Colonic mucosa (tissue), 4 donors: ENCODE data around the gene FGGY. TPM values are rescaled to one million over a fixed set of nuclear protein-coding genes. Genes with fewer than 3 reads are reported as not detected.

Experiments used
- DNase-seq: peaks from one replicate; pipeline ENCODE4 v3.0.0-alpha.2; 2020
- H3K27ac ChIP-seq: fragments of 200-600 bp; one replicate; pipeline ENCODE4 v1.8.0; 2021
- H3K27me3 ChIP-seq: fragments of 200-600 bp; one replicate; pipeline ENCODE4 v1.8.0; 2021
- H3K36me3 ChIP-seq: fragments of 200-600 bp; one replicate; pipeline ENCODE4 v1.8.0; 2021
- H3K4me1 ChIP-seq: fragments of 200-600 bp; one replicate; pipeline ENCODE4 v1.8.0; 2021; ENCODE audit warnings: mild to moderate bottlenecking
- H3K4me3 ChIP-seq: fragments of 200-600 bp; one replicate; pipeline ENCODE4 v1.8.0; 2021
- H3K9ac ChIP-seq, 2 donors: one replicate each; pipeline ENCODE4 v1.7.0; 2013; ENCODE audit warnings: control low read depth in 2 of 2, low read depth in 2 of 2, low read length in 2 of 2
- H3K9me3 ChIP-seq: fragments of 200-600 bp; one replicate; pipeline ENCODE4 v1.8.0; 2021
- intact Hi-C: fragments of 100-400 bp; cut with DNase I; formaldehyde crosslinking; loops from one replicate; pipeline ENCODE4 v1.14.1; 2022
- total RNA-seq, 2 donors: library from RNA; stranded (reverse); fragmentation: NEBNext Ultra II Directional in 1 of 2; extraction: Animal tissue kit (Norgen Biotek cat#: 25700) in 1 of 2; gene quantifications; one replicate each; pipeline ENCODE4 v1.2.1, GENCODE V29; 2021
- TF ChIP-seq, protein P1 (sequence below): fragments of 200-600 bp; IDR thresholded peaks from one replicate; pipeline ENCODE4 v1.8.0; 2022; ENCODE audit warnings: antibody characterized with exemption, mild to moderate bottlenecking
- donor health status: healthy.
- donor health status: DM: no; HTN: no; CAD: no.
- donor health status: DM: no; HTN: no; CAD: no.

The FGGY gene
- total RNA-seq, 2 donors from 2014 or later: 12.5 to 19.5 TPM

DNA sequence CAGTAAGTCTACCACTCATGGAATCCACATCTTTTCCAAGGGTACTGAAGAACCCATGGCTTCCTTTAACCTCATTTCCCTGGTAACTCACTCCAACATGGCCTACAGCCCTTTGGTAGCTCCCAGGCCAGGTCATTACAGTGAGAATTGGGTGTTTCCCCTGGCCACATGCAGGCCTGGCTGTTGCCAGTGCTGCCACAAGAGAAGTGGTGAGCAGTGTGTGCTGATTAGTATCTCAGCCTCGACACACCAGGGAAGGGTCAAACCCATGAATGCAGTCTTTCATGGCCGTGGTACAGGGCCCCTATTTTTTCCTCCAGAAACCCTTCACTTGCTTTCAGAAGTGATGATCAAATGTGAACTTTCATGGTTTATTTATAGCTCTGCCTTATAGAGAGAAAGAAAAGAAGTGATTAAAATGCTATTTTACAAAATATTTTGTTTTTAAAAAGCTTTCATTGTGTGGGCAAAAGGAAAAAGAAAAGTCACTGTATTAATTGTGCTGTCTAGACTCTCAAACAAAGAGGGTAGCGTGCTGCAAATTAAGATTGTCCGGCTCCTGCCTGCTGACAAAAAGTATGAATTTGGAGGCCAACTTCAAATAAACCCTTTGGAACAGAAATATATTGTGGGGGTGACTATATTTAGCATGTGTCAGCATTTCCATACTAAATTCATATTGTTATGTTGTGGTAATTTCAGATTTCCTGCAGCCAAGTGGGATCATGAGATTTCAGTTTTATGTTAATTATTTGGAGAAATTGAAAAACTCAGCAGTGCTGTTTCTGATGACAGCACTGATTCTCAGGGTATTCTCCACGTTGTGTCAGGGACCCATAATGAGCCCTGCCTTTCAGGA, 455.9 kb downstream of the FGGY start:
- intact Hi-C loops: no loop called here
- H3K27me3 ChIP-seq: no peaks in the 10 kb centered on the region
- H3K36me3 ChIP-seq: no peaks in the 10 kb centered on the region
- H3K4me3 ChIP-seq: no peak overlapping the region
- DNase-seq: no peak
- no peak overlapping the region for H3K27ac ChIP-seq
- H3K4me1 ChIP-seq: no peaks in the 10 kb centered on the region
- TF ChIP-seq, protein P1, sequence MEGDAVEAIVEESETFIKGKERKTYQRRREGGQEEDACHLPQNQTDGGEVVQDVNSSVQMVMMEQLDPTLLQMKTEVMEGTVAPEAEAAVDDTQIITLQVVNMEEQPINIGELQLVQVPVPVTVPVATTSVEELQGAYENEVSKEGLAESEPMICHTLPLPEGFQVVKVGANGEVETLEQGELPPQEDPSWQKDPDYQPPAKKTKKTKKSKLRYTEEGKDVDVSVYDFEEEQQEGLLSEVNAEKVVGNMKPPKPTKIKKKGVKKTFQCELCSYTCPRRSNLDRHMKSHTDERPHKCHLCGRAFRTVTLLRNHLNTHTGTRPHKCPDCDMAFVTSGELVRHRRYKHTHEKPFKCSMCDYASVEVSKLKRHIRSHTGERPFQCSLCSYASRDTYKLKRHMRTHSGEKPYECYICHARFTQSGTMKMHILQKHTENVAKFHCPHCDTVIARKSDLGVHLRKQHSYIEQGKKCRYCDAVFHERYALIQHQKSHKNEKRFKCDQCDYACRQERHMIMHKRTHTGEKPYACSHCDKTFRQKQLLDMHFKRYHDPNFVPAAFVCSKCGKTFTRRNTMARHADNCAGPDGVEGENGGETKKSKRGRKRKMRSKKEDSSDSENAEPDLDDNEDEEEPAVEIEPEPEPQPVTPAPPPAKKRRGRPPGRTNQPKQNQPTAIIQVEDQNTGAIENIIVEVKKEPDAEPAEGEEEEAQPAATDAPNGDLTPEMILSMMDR: no peak
- H3K9ac ChIP-seq: no peak overlapping the region
- no peaks in the 10 kb centered on the region for H3K9me3 ChIP-seq

DNA sequence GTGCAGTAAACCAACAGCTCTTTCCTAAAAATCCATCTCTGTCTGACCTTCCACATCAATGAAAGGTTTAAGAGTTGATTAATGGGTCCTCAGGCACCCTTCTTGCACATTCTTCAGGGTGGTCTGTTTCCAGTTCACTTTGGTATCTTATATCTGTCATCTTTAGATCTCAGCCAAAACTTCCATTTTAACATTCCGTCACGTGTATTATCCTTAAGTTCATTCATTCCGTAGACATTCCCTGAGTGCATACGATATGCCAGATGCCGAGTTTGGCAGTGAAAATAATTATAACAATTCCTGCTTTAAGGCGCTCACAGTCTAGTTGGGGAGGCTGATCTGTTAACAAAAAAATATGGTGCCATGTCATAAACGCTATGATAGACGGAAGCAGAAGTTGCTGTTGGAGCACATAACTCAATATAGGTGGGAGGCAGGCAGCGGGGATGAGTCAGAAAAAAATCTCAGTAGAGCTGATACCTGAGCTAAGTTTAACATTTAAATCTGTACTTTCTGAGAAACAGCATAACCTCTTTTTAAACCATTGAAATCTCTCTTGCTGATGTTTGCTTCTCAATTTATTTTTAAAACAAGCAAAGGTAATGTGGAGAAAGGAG, 458.3 kb downstream of the FGGY start:
- Histone ChIP-seq H3K4me3 (no peak overlapping the region), H3K9ac (no peak overlapping the region), H3K9me3 (no peaks in the 10 kb centered on the region), H3K27ac (no peak overlapping the region), H3K4me1 (no peaks in the 10 kb centered on the region), H3K36me3 (no peaks in the 10 kb centered on the region), H3K27me3 (no peaks in the 10 kb centered on the region)
- intact Hi-C loops: loop anchor here (5.0 kb wide), 1 partner anchor 1013 kb away; no protein-coding TSS in a partner anchor
- TF ChIP-seq, protein P1: no peak
- no peak for DNase-seq

DNA sequence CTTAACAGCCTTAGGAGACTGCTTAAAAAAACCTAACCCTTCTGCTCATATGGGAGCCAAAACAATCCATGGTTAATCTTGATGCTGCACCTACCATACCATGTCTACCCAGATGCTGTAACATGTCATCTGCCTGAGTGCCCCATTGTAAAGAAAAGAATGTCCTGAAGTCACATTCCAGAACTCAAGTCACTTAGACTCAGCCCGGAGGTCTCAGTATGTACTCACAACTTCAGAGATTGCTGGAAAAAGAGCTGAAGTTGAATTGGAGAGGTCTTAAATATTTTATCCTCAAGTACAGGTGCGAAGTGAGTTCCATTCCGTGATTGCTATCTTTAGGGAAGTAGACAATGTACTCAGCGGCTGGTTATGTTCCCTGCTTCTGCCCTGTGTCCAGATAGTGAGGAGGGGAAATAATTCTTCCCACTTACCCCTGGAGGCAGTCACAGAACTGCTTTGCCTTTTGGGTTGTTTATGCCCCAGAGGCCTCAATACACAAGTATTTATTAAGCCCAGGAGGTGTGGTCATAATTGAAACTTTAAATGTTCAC, 460.4 kb downstream of the FGGY start:
- Histone ChIP-seq H3K27me3 (no peaks in the 10 kb centered on the region), H3K9me3 (no peaks in the 10 kb centered on the region), H3K4me1 (no peaks in the 10 kb centered on the region), H3K4me3 (no peak overlapping the region), H3K27ac (no peak overlapping the region), H3K9ac (no peak overlapping the region), H3K36me3 (no peaks in the 10 kb centered on the region)
- DNase-seq: no peak
- TF ChIP-seq, protein P1: no peak
- intact Hi-C loops: loop anchor here (5.0 kb wide), 1 partner anchor 1015 kb away; no protein-coding TSS in a partner anchor

DNA sequence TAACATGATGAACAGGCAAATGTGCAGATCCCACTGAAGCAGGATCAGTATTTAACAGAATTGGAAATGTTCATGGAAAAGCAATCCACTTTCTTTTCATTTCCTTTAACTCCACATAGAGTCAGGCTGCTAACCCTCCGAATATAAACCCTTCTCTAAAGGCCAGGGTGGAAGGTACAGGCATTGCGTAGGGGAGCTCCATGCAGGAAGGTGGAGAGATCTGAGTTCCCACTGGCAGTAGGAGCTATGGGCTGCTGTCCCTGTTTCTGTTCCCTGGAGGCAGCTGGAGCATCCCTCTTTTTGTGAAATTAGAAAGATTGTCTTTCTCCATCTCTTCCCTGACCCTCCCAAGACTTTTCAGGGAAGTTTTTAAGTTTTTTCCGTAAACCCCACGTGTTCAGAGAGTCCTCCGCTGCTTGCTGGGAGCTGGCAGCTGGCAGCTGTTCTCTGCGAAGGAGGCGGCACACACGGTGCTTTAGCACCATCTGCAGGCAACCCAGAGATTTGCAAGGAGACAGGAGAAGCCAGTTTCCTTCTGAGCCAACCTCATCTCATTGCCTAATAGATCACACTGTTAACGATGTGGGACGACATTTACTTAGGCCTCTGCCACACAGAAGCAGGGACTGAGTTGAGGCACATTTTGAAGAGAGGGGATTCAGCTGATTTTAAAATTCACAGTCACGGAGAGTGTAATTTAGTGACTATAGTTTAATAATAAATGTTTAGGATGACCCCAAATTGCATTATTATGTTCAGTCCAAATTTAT, 462.4 kb downstream of the FGGY start:
- Histone ChIP-seq H3K27ac (no peak overlapping the region), H3K27me3 (no peaks in the 10 kb centered on the region), H3K9me3 (no peaks in the 10 kb centered on the region), H3K4me1 (no peaks in the 10 kb centered on the region), H3K9ac (peak overlapping the region; percentile 28 to 36), H3K36me3 (no peaks in the 10 kb centered on the region), H3K4me3 (no peak overlapping the region)
- peak; percentile 83 for DNase-seq
- intact Hi-C loops: loop anchor here (5.0 kb wide), 1 partner anchor 1017 kb away; no protein-coding TSS in a partner anchor
- TF ChIP-seq, protein P1: peak; percentile 91

DNA sequence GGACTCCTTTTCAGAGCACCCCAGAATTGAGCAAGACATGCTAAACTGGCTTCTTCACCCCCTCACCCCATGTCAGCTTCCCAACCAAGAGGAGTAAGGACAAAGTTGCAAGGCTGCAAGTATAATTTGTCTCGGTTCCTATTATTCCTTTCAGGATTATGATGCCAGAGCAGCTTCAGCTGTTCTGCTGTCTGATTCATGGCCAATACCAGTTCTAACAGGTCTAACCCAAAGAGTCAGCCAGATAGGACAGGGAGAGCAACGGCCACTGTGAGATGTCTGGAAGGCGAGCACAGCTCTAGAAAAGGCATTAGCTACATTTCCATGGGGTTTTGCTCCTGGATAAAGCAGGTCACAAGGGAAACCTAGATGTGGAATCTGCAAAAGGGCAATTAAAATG, 464.5 kb downstream of the FGGY start:
- no peak overlapping the region for H3K27ac ChIP-seq
- no peak overlapping the region for H3K4me3 ChIP-seq
- no peaks in the 10 kb centered on the region for H3K9me3 ChIP-seq
- no peak overlapping the region for H3K9ac ChIP-seq
- H3K27me3 ChIP-seq: no peaks in the 10 kb centered on the region
- no peaks in the 10 kb centered on the region for H3K36me3 ChIP-seq
- TF ChIP-seq, protein P1: no peak
- intact Hi-C loops: no loop called here
- H3K4me1 ChIP-seq: no peaks in the 10 kb centered on the region
- no peak for DNase-seq
